ENCODE results near the gene RFFL. TPM values are rescaled to one million over a fixed set of nuclear protein-coding genes. Genes with fewer than 3 reads are reported as not detected.

The RFFL gene
- total RNA-seq, 1 experiment from 2014 or later: 29.6 TPM

GRCh38 chr17:35088881-35089585 is 25.5 kb upstream of the RFFL start:
- Histone ChIP-seq H3K9me3 (no peaks in the 10 kb centered on the region), H3K27me3 (replicated peaks; ENCODE audit: control insufficient read depth, insufficient read depth, low read length) (no peaks in the 10 kb centered on the region), H3K4me3 (ENCODE audit: low read depth, low read length) (peak overlapping the region; percentile 62), H3K36me3 (ENCODE audit: control insufficient read depth, insufficient read depth, low read length) (no peaks in the 10 kb centered on the region), H3K4me1 (peaks cover 18% of the 10 kb centered on the region)
- Mint-ChIP-seq H3K4me3 (ENCODE audit: unreplicated experiment) (peak overlapping the region; percentile 94), H3K27me3 (ENCODE audit: insufficient read depth, unreplicated experiment) (no peaks in the 10 kb centered on the region), H3K9me3 (ENCODE audit: unreplicated experiment) (no peaks in the 10 kb centered on the region), H3K27ac (ENCODE audit: unreplicated experiment) (peak overlapping the region; percentile 92), H3K36me3 (ENCODE audit: insufficient read depth, unreplicated experiment) (no peaks in the 10 kb centered on the region), H3K4me1 (ENCODE audit: low read depth, unreplicated experiment) (peaks cover 14% of the 10 kb centered on the region)
- CTCF ChIA-PET: interaction anchor here (0.6 to 1.7 kb wide), 8 partner anchors 9 to 108 kb away, joined by 3 to 12 read pairs (median 4); partner anchors contain the start of genes LIG3, RAD51D and RFFL
- peak; percentile 77 to 80 for TF ChIP-seq CTCF (IDR thresholded peaks at IDR 0.05; ENCODE audit: insufficient read depth in 1 of 2, low read depth in 1 of 2, low read length in 1 of 2, severe bottlenecking in 1 of 2, unreplicated experiment in 1 of 2)
- intact Hi-C loops (cut with micrococcal nuclease; ENCODE audit: unreplicated experiment): loop anchor here (1.0 to 2.0 kb wide), 4 partner anchors 20 to 91 kb away; partner anchors contain the start of genes RAD51D and RFFL
- no TSS peak for BruUV-seq (replicated peaks)
- POLR2A ChIA-PET: no interaction called here
- peak; percentile 85 to 94 for DNase-seq

GRCh38 chr17:35088356-35088880 is 24.9 kb upstream of the RFFL start:
- Histone ChIP-seq H3K9me3 (no peaks in the 10 kb centered on the region), H3K4me1 (peaks cover 18% of the 10 kb centered on the region), H3K27me3 (replicated peaks; ENCODE audit: control insufficient read depth, insufficient read depth, low read length) (no peaks in the 10 kb centered on the region), H3K4me3 (ENCODE audit: low read depth, low read length) (peak overlapping the region; percentile 58), H3K36me3 (ENCODE audit: control insufficient read depth, insufficient read depth, low read length) (no peaks in the 10 kb centered on the region)
- Mint-ChIP-seq H3K9me3 (ENCODE audit: unreplicated experiment) (no peaks in the 10 kb centered on the region), H3K36me3 (ENCODE audit: insufficient read depth, unreplicated experiment) (no peaks in the 10 kb centered on the region), H3K27ac (ENCODE audit: unreplicated experiment) (peak overlapping the region; percentile 92), H3K27me3 (ENCODE audit: insufficient read depth, unreplicated experiment) (no peaks in the 10 kb centered on the region), H3K4me1 (ENCODE audit: low read depth, unreplicated experiment) (peaks cover 14% of the 10 kb centered on the region), H3K4me3 (ENCODE audit: unreplicated experiment) (peak overlapping the region; percentile 94)
- TSS peak; percentile 93 for BruUV-seq (replicated peaks)
- peak in 1 of 2 experiments; percentile 22 for TF ChIP-seq CTCF (IDR thresholded peaks at IDR 0.05; ENCODE audit: insufficient read depth in 1 of 2, low read depth in 1 of 2, low read length in 1 of 2, severe bottlenecking in 1 of 2, unreplicated experiment in 1 of 2)
- peak; percentile 64 to 72 for DNase-seq
- ChIA-PET POLR2A (interaction anchor here (1.1 kb wide), 1 partner anchor 37 kb away, joined by 4 read pairs; no protein-coding TSS in a partner anchor), CTCF (no interaction called here)
- intact Hi-C loops (cut with micrococcal nuclease; ENCODE audit: unreplicated experiment): loop anchor here (1.0 to 2.0 kb wide), 2 partner anchors 25 to 30 kb away; partner anchors contain the start of genes RAD51D and RFFL

- DNase-seq: peak; percentile 54 to 62
- intact Hi-C loops (cut with micrococcal nuclease; ENCODE audit: unreplicated experiment): loop anchor here (1.0 to 2.0 kb wide), 2 partner anchors 25 to 31 kb away; partner anchors contain the start of genes RAD51D and RFFL
- ChIA-PET CTCF (no interaction called here), POLR2A (interaction anchor here (1.1 kb wide), 1 partner anchor 37 kb away, joined by 4 read pairs; no protein-coding TSS in a partner anchor)
- no peak for TF ChIP-seq CTCF (IDR thresholded peaks at IDR 0.05; ENCODE audit: insufficient read depth in 1 of 2, low read depth in 1 of 2, low read length in 1 of 2, severe bottlenecking in 1 of 2, unreplicated experiment in 1 of 2)
- Mint-ChIP-seq H3K36me3 (ENCODE audit: insufficient read depth, unreplicated experiment) (no peaks in the 10 kb centered on the region), H3K9me3 (ENCODE audit: unreplicated experiment) (no peaks in the 10 kb centered on the region), H3K27me3 (ENCODE audit: insufficient read depth, unreplicated experiment) (no peaks in the 10 kb centered on the region), H3K4me1 (ENCODE audit: low read depth, unreplicated experiment) (peaks cover 14% of the 10 kb centered on the region), H3K27ac (ENCODE audit: unreplicated experiment) (peak overlapping the region; percentile 92), H3K4me3 (ENCODE audit: unreplicated experiment) (peak overlapping the region; percentile 94)
- peak overlapping the region; percentile 58 for H3K4me3 ChIP-seq (ENCODE audit: low read depth, low read length)
- H3K27me3 ChIP-seq (replicated peaks; ENCODE audit: control insufficient read depth, insufficient read depth, low read length): no peaks in the 10 kb centered on the region
- BruUV-seq (replicated peaks): no TSS peak
- peaks cover 22% of the 10 kb centered on the region for H3K4me1 ChIP-seq
- no peaks in the 10 kb centered on the region for H3K9me3 ChIP-seq
- H3K36me3 ChIP-seq (ENCODE audit: control insufficient read depth, insufficient read depth, low read length): no peaks in the 10 kb centered on the region
These were observed 24.3 kb upstream of the RFFL start for GRCh38 chr17:35087731-35088355.

Measured in Caco-2 (cell line).